Fibroblast of mammary gland (primary cell): ENCODE data around the gene PRKN.

Source experiments
- DNase-seq: peaks from one replicate; pipeline ENCODE4 v3.0.0-alpha.2; 2010; ENCODE audit warnings: low read depth
- H3K4me3 ChIP-seq: 2 replicates; pipeline ENCODE4 v1.5.1; 2011; ENCODE audit warnings: low read depth, mild to moderate bottlenecking, low read length, moderate library complexity; ENCODE audit not compliant: control insufficient read depth
- CTCF ChIP-seq: conservative IDR thresholded peaks from 2 replicates; pipeline ENCODE4 v1.5.1; 2011; ENCODE audit warnings: low read depth, low read length, inconsistent platforms; ENCODE audit not compliant: control insufficient read depth, insufficient read depth

The PRKN gene

GRCh38 chr6:162124710-162125435 lies 602.7 kb downstream of the PRKN start:
- no peak for DNase-seq
- no peak for TF ChIP-seq CTCF
- H3K4me3 ChIP-seq: no peak overlapping the region

GRCh38 chr6:162123797-162124196 lies 603.8 kb downstream of the PRKN start:
- peak; percentile 46 for TF ChIP-seq CTCF
- no peak overlapping the region for H3K4me3 ChIP-seq
- peak; percentile 30 for DNase-seq

- no peak overlapping the region for H3K4me3 ChIP-seq
- TF ChIP-seq CTCF: peak; percentile 25
- DNase-seq: peak; percentile 60
These were observed 608.2 kb downstream of the PRKN start for GRCh38 chr6:162119341-162119740.

GRCh38 chr6:162118706-162119105 lies 608.9 kb downstream of the PRKN start:
- TF ChIP-seq CTCF: no peak
- H3K4me3 ChIP-seq: no peak overlapping the region
- DNase-seq: peak; percentile 63

- DNase-seq: no peak
- H3K4me3 ChIP-seq: no peak overlapping the region
- no peak for TF ChIP-seq CTCF
These were observed 610.6 kb downstream of the PRKN start for GRCh38 chr6:162116902-162117525.

- H3K4me3 ChIP-seq: no peak overlapping the region
- no peak for TF ChIP-seq CTCF
- peak; percentile 73 for DNase-seq
These were observed 618.0 kb downstream of the PRKN start for GRCh38 chr6:162109480-162110050.
